Heart left ventricle (tissue), 16 donors: ENCODE measurements around the gene BRMS1L. TPM values are rescaled to one million over a fixed set of nuclear protein-coding genes. Genes with fewer than 3 reads are reported as not detected.
"Not testable (repeated sequence)": the region's sequence is repeated elsewhere in the genome, so short reads cannot be mapped to it uniquely, and the experiment has no call there.

Source experiments
- ATAC-seq, 4 donors: fragments of 200-7000 bp; cut with Tn5 transposase; one replicate each; pipeline ENCODE4 v1.9.1; 2020 to 2022; ENCODE audit warnings: moderate library complexity in 4 of 4, mild to moderate bottlenecking in 3 of 4, moderate number of reproducible peaks in 1 of 4
- DNase-seq, 5 donors: peaks; one replicate each; pipeline ENCODE4 v3.0.0-alpha.2; 2020
- H3K27ac ChIP-seq, 12 donors: fragments of 200-600 bp; sonication (generic) in 4 of 12; one replicate each; pipeline versions ENCODE4 v1.5.0 to v1.8.0; 2016 to 2022; ENCODE audit warnings: mild to moderate bottlenecking in 2 of 12
- H3K27me3 ChIP-seq, 9 donors: fragments of 200-600 bp; sonication (generic) in 2 of 9; one replicate each; pipeline versions ENCODE4 v1.5.1 to v1.8.0; 2016 to 2022; ENCODE audit warnings: mild to moderate bottlenecking in 3 of 9
- H3K36me3 ChIP-seq, 9 donors: fragments of 200-600 bp; sonication (generic) in 2 of 9; one replicate each; pipeline versions ENCODE4 v1.5.0 to v1.8.0; 2018 to 2022; ENCODE audit warnings: mild to moderate bottlenecking in 2 of 9
- H3K4me1 ChIP-seq, 12 donors: fragments of 200-600 bp; sonication (generic) in 4 of 12; one replicate each; pipeline versions ENCODE4 v1.5.0 to v1.8.0; 2016 to 2022; ENCODE audit warnings: mild to moderate bottlenecking in 3 of 12
- H3K4me3 ChIP-seq, 12 donors: fragments of 200-600 bp; sonication (generic) in 4 of 12; one replicate each; pipeline versions ENCODE4 v1.5.0 to v1.8.0; 2017 to 2022; ENCODE audit warnings: mild to moderate bottlenecking in 9 of 12, moderate library complexity in 4 of 12
- H3K9me3 ChIP-seq, 12 donors: fragments of 200-600 bp; sonication (generic) in 4 of 12; one replicate each; pipeline versions ENCODE4 v1.5.0 to v1.8.0; 2016 to 2022; ENCODE audit warnings: mild to moderate bottlenecking in 1 of 12
- CTCF ChIP-seq, 12 donors: fragments of 200-600 bp; sonication (generic) in 4 of 12; IDR thresholded peaks; one replicate each; pipeline versions ENCODE4 v1.5.0 to v1.8.0; 2018 to 2022; ENCODE audit warnings: antibody characterized with exemption in 12 of 12, mild to moderate bottlenecking in 5 of 12
- POLR2A ChIP-seq, 2 donors: fragments of 450-650 bp; IDR thresholded peaks; one replicate each; pipeline ENCODE4 v1.6.1; 2017; ENCODE audit warnings: antibody characterized with exemption in 2 of 2, mild to moderate bottlenecking in 2 of 2, moderate library complexity in 2 of 2
- WGBS, 4 donors: extraction: QIAGEN DNeasy Blood & Tissue Kit in 2 of 4; methylation state at CpG; one replicate each; pipeline versions ENCODE4 v1.1.5 to v1.1.7; 2013 to 2018; 5-methylcytosine and 5-hydroxymethylcytosine counted together
- intact Hi-C, 10 donors: fragments of 100-400 bp; cut with DNase I; formaldehyde crosslinking; loops; one replicate each; pipeline versions ENCODE4 v1.11.1 to v1.14.2; 2022
- polyA plus RNA-seq, 2 donors: library from polyadenylated mRNA; stranded (reverse); fragments of 200-250 nt; gene quantifications; one replicate each; pipeline ENCODE4 v1.2.3, GENCODE V29; 2013
- total RNA-seq, 9 donors: library from RNA; depleted of rRNA in 2 of 9; stranded (reverse); fragments of >200 nt in 2 of 9; fragmentation: NEBNext Ultra II Directional in 3 of 9; extraction: Animal tissue kit (Norgen Biotek cat#: 25700) in 3 of 9; gene quantifications; one replicate each; pipeline versions ENCODE4 v1.1.0 to v1.2.4, GENCODE V29; 2016 to 2023
- donor health status: ischemic (EF 13 %, LVEDD 7.1; RV severe dilation, severe dysfunction).
- donor health status: healthy with polysubstance abuse.
- donor health status: DM: no; HTN: yes; CAD: no.
- donor health status: DM: no; HTN: no; CAD: no.
- donor health status: ischemic (EF 25% LVEDD 6.9; RV normal size, moderate dysfunction).
- donor health status: ischemic (EF 25% LVEDD 5.7; RV mildly dilated, moderate dysfunction).
- donor health status: healthy.
- donor health status: DM: yes; HTN: yes; CAD: no.
- donor health status: ischemic (EF 35%, LVEDD 5.7; RV mildly dilated, moderate dysfunction).
- donor health status: nonischemic (EF 11% LVEDD 7.7; RV severe dilation, severe dysfunction).
- donor health status: DM: yes; HTN: yes; CAD: no.
- donor health status: PGD.
- donor health status: ischemic (EF 29% LVEDD 5.4; RV normal size, mild dysfunction).
- donor health status: nonischemic (EF 23%, LVEDD 6.1; RV moderate dilation, normal function).

The BRMS1L gene
- total and polyA plus RNA-seq, 11 donors = 3.4 to 14.8 (median 11.1) TPM

DNA sequence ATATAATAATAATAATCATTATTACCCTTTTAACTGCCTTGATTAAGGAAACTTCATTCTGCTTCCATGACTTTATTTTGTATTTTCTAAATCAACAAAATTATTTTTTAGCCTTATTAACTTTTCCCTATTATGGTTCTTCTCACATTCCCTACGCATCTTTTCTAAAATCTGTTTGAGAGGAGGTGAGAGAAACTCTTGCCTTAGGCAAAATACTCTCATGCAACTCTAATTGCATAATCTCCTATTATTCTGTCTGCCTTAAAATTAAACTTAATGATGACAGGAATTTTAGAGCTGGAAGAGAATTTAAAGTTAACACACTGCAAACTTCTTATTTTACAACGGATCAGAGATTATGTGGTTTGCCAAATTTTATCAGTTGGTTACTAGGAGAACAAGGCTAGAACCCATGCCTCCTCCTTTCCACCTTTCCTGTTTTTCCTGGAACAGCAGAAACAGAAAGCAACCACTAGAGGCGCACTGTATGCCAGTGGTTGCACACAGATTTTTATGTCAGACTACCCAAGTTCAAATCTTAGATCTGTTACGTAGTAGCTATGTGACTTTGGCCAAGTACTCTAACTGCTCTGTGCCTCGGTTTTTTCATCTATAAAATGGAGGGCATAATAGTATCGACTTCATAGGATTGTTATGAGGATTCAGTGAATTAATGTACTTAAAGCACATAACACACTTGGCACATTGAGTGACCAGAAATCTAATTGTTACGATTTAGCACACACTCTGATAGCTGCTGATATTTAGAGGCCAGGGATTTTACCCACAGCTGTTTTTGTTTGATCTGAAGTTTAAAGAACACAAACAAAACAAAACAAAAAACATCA lies 4.3 kb upstream of the BRMS1L start:
- TF ChIP-seq CTCF (IDR thresholded peaks at IDR 0.05) (peak; percentile 43 to 81 (median 66)), POLR2A (IDR thresholded peaks at IDR 0.05) (no peak)
- WGBS, 4 donors = 24 to 28% (median 26%) methylated on average over 7 of the region's 7 CpGs
- Histone ChIP-seq H3K4me1 (peaks cover 0 to 4% (median 0%) of the 10 kb centered on the region in 12 donors), H3K4me3 (no peak overlapping the region), H3K27ac (no peak overlapping the region), H3K27me3 (no peaks in the 10 kb centered on the region), H3K9me3 (no peaks in the 10 kb centered on the region), H3K36me3 (no peaks in the 10 kb centered on the region)
- intact Hi-C loops = loop anchor here in 1 of 10 donors (10.0 kb wide), 2 partner anchors 503 to 947 kb away; partner anchors contain the start of genes BAZ1A and MBIP
- DNase-seq = no peak
- no peak for ATAC-seq

DNA sequence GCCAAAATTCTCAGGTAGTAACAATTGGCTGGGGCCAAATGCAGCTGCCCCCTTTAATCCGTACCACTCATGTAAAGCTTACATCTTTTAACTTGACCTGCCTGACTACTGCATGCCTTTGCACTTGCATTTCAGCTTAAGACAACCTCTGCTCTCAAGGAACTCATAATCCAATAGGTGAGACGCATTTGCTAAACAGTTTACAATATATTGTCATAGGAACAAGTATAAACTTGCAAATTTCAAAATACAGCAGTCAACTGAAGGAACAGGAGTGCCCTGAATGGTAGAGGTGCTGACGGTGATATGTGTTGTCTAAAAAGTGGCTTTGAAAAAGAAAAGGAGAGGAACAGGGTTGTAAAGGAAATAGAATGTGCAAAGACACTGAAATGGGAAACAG lies 3.6 kb upstream of the BRMS1L start:
- intact Hi-C loops = loop anchor here in 1 of 10 donors (10.0 kb wide), 2 partner anchors 502 to 948 kb away; partner anchors contain the start of genes BAZ1A and MBIP
- no peaks in the 10 kb centered on the region for H3K27me3 ChIP-seq
- TF ChIP-seq CTCF (IDR thresholded peaks at IDR 0.05) (no peak), POLR2A (IDR thresholded peaks at IDR 0.05) (no peak)
- H3K36me3 ChIP-seq = no peaks in the 10 kb centered on the region
- no peak for DNase-seq
- WGBS, 4 donors = 77 to 90% (median 85%) methylated on average over 3 of the region's 3 CpGs
- H3K9me3 ChIP-seq = no peaks in the 10 kb centered on the region
- H3K4me1 ChIP-seq = peaks cover 0 to 10% (median 5%) of the 10 kb centered on the region in 12 donors
- ATAC-seq = no peak
- no peak overlapping the region for H3K27ac ChIP-seq
- H3K4me3 ChIP-seq = no peak overlapping the region

GRCh38 chr14:35824446-35825165 lies 1.5 kb upstream of the BRMS1L start:
- not testable (repeated sequence) for ATAC-seq, DNase-seq, H3K9me3 ChIP-seq, H3K27me3 ChIP-seq, H3K27ac ChIP-seq, H3K36me3 ChIP-seq
- intact Hi-C loops = loop anchor here in 1 of 10 donors (10.0 kb wide), 2 partner anchors 500 to 950 kb away; partner anchors contain the start of genes BAZ1A and MBIP
- peak overlapping the region in 3 of 12 donors; percentile 68 to 97 (median 80) for H3K4me3 ChIP-seq
- H3K4me1 ChIP-seq = peaks cover 0 to 14% (median 8%) of the 10 kb centered on the region in 12 donors
- 78 to 82% methylated on average over 36 to 38 of the region's 55 CpGs; no CpG with 5 or more reads in 2 of the 4 donors for WGBS, 4 donors

- WGBS, 4 donors = 0% methylated on average over 5 to 6 of the region's 6 CpGs
- no peak for DNase-seq
- peak overlapping the region in 9 of 12 donors; percentile 23 to 100 (median 98) for H3K27ac ChIP-seq
- no peaks in the 10 kb centered on the region for H3K27me3 ChIP-seq
- intact Hi-C loops = loop anchor here in 1 of 10 donors (10.0 kb wide), 2 partner anchors 499 to 951 kb away; partner anchors contain the start of genes BAZ1A and MBIP
- no peak for ATAC-seq
- no peaks in the 10 kb centered on the region for H3K9me3 ChIP-seq
- H3K36me3 ChIP-seq = no peaks in the 10 kb centered on the region
- H3K4me1 ChIP-seq = peaks cover 0 to 14% (median 8%) of the 10 kb centered on the region in 12 donors
- H3K4me3 ChIP-seq = peak overlapping the region; percentile 26 to 97 (median 81)
- TF ChIP-seq CTCF (IDR thresholded peaks at IDR 0.05) = no peak
- no peak for TF ChIP-seq POLR2A (IDR thresholded peaks at IDR 0.05)
Observed at GRCh38 chr14:35825968-35826217, 245 bp upstream of the BRMS1L start.
